Fibroblast of gingiva (primary cell): ENCODE measurements around the gene MACROD1.
A peak's percentile ranks its signal among the peaks of the same experiment; 100 is the strongest.
"Not testable (repeated sequence)": the region's sequence is repeated elsewhere in the genome, so short reads cannot be mapped to it uniquely, and the experiment has no call there.

Experiments used
- DNase-seq: peaks from one replicate; pipeline ENCODE4 v3.0.0-alpha.2; 2011; ENCODE audit warnings: low read depth

Gene MACROD1

GRCh38 chr11:63997801-63998337, 168.0 kb downstream of the MACROD1 start:
- no peak for DNase-seq

- DNase-seq = no peak
Measured at GRCh38 chr11:63997104-63997700, 168.7 kb downstream of the MACROD1 start.

GRCh38 chr11:63996512-63996911, 169.4 kb downstream of the MACROD1 start:
- DNase-seq = no peak

GRCh38 chr11:63993993-63994392, 171.9 kb downstream of the MACROD1 start:
- DNase-seq = no peak

- no peak for DNase-seq
Measured at GRCh38 chr11:63993100-63993499, 172.8 kb downstream of the MACROD1 start.

GRCh38 chr11:63991558-63991957, 174.4 kb downstream of the MACROD1 start:
- no peak for DNase-seq

- no peak for DNase-seq
Measured at GRCh38 chr11:63986932-63987513, 178.9 kb downstream of the MACROD1 start.

- peak; percentile 89 for DNase-seq
Measured at GRCh38 chr11:63986156-63986931, 179.6 kb downstream of the MACROD1 start, which contains the start of gene OTUB1. TSS of gene OTUB1 (plus strand) at chr11:63986438. CDS start at chr11:63986457, 19 bp downstream.

GRCh38 chr11:63985812-63986155, 180.1 kb downstream of the MACROD1 start:
- DNase-seq = no peak

GRCh38 chr11:63979426-63979825, 186.5 kb downstream of the MACROD1 start:
- DNase-seq = no peak

GRCh38 chr11:63978551-63979239, 187.2 kb downstream of the MACROD1 start:
- no peak for DNase-seq

- DNase-seq = peak; percentile 100
Measured at GRCh38 chr11:63974259-63975143, 191.4 kb downstream of the MACROD1 start, which contains the start of gene COX8A. TSS of gene COX8A (plus strand) at chr11:63974620. CDS start at chr11:63974681, 61 bp downstream.

- not testable (repeated sequence) for DNase-seq
Measured at GRCh38 chr11:63973912-63974258, 192.0 kb downstream of the MACROD1 start.

- DNase-seq = no peak
Measured at GRCh38 chr11:63970902-63971301, 195.0 kb downstream of the MACROD1 start.

- DNase-seq = no peak
Measured at GRCh38 chr11:63969461-63969860, 196.5 kb downstream of the MACROD1 start.

GRCh38 chr11:63966444-63966843, 199.5 kb downstream of the MACROD1 start:
- no peak for DNase-seq

GRCh38 chr11:63963895-63964294, 202.0 kb downstream of the MACROD1 start:
- not testable (repeated sequence) for DNase-seq

GRCh38 chr11:63961608-63962412, 204.1 kb downstream of the MACROD1 start:
- DNase-seq = peak; percentile 30

- no peak for DNase-seq
Measured at GRCh38 chr11:63958008-63958407, 207.9 kb downstream of the MACROD1 start.

GRCh38 chr11:63952570-63952969, 213.3 kb downstream of the MACROD1 start:
- no peak for DNase-seq
